Keratinocyte (primary cell): Measurements from ENCODE around the gene PAX7. TPM values are rescaled to one million over a fixed set of nuclear protein-coding genes. Genes with fewer than 3 reads are reported as not detected.

ENCODE experiments used
- DNase-seq: peaks from one replicate; pipeline ENCODE4 v3.0.0-alpha.2; 2011; ENCODE audit warnings: low read depth, missing footprints, low spot score
- FAIRE-seq: peaks from 2 replicates; lab custom pipeline; 2011; peaks lifted over from hg19 to GRCh38; lab: Jason Lieb, UNC
- H2AFZ ChIP-seq: 2 replicates; pipeline ENCODE4 v1.6.0; 2012; ENCODE audit warnings: low read length, control low read depth, inconsistent platforms; ENCODE audit not compliant: control insufficient read depth
- H3K27ac ChIP-seq: 2 replicates; pipeline ENCODE4 v1.5.1; 2011; ENCODE audit warnings: low read length; ENCODE audit not compliant: control insufficient read depth, insufficient read depth
- H3K27me3 ChIP-seq: 3 replicates; pipeline ENCODE4 v1.6.0; 2011; ENCODE audit warnings: low read length; ENCODE audit not compliant: control insufficient read depth, insufficient read depth; ENCODE audit errors: extremely low read depth
- H3K36me3 ChIP-seq, 2 experiments: 2 replicates in 1 of 2; 3 replicates in 1 of 2; pipeline ENCODE4 v1.5.1; 2011; ENCODE audit warnings: low read length in 2 of 2, mild to moderate bottlenecking in 1 of 2; ENCODE audit not compliant: control insufficient read depth in 2 of 2, insufficient read depth in 2 of 2; ENCODE audit errors: extremely low read depth in 1 of 2
- H3K4me1 ChIP-seq: 3 replicates; pipeline ENCODE4 v1.5.1; 2011; ENCODE audit warnings: low read length; ENCODE audit not compliant: control insufficient read depth, insufficient read depth; ENCODE audit errors: extremely low read depth
- H3K4me2 ChIP-seq: 3 replicates; pipeline ENCODE4 v1.6.0; 2011; ENCODE audit warnings: low read depth, low read length; ENCODE audit not compliant: control insufficient read depth, insufficient read depth; ENCODE audit errors: extremely low read depth
- H3K4me3 ChIP-seq, 3 experiments: fragments of 200-600 bp in 1 of 3; sonication (generic) in 1 of 3; 2 replicates in 2 of 3; 3 replicates in 1 of 3; pipeline ENCODE4 v1.5.1; 2011 to 2016; ENCODE audit warnings: low read length in 3 of 3, mild to moderate bottlenecking in 3 of 3, control low read depth in 2 of 3, inconsistent platforms in 1 of 3, low read depth in 1 of 3, mixed read lengths in 1 of 3, mixed run types in 1 of 3, moderate library complexity in 1 of 3; ENCODE audit not compliant: control insufficient read depth in 2 of 3, insufficient read depth in 2 of 3; ENCODE audit errors: extremely low read depth in 1 of 3
- H3K79me2 ChIP-seq: 2 replicates; pipeline ENCODE4 v1.6.0; 2012; ENCODE audit warnings: low read length; ENCODE audit not compliant: control insufficient read depth, insufficient read depth
- H3K9ac ChIP-seq: 3 replicates; pipeline ENCODE4 v1.6.0; 2011; ENCODE audit warnings: low read length; ENCODE audit not compliant: control insufficient read depth, insufficient read depth; ENCODE audit errors: extremely low read depth
- H3K9me1 ChIP-seq: 3 replicates; pipeline ENCODE4 v1.6.0; 2011; ENCODE audit warnings: low read length; ENCODE audit not compliant: control insufficient read depth, insufficient read depth; ENCODE audit errors: extremely low read depth
- H3K9me3 ChIP-seq: 2 replicates; pipeline ENCODE4 v1.5.1; 2012; ENCODE audit warnings: low read depth, low read length; ENCODE audit not compliant: control insufficient read depth
- H4K20me1 ChIP-seq: 3 replicates; pipeline ENCODE4 v1.6.0; 2011; ENCODE audit warnings: low read length; ENCODE audit not compliant: control insufficient read depth, insufficient read depth; ENCODE audit errors: extremely low read depth
- CTCF ChIP-seq, 3 experiments: IDR thresholded peaks in 1 of 3; conservative IDR thresholded peaks in 1 of 3; optimal IDR thresholded peaks in 1 of 3; 2 replicates in 2 of 3; 3 replicates in 1 of 3; pipeline versions ENCODE3 to v1.5.1; 2011; ENCODE audit warnings: low read length in 3 of 3, mild to moderate bottlenecking in 3 of 3, moderate library complexity in 2 of 3, control low read depth in 1 of 3, inconsistent platforms in 1 of 3; ENCODE audit not compliant: insufficient read depth in 2 of 3; ENCODE audit errors: extremely low read depth in 1 of 3
- EZH2 ChIP-seq: IDR thresholded peaks from one replicate; pipeline ENCODE4 v1.6.1; 2012; ENCODE audit warnings: inconsistent platforms, mild to moderate bottlenecking, low read length, moderate library complexity
- dilution Hi-C: fragments of 300-500 bp; cut with MboI; formaldehyde crosslinking; loops from one replicate; pipeline ENCODE4 v1.7.0; 2020; ENCODE audit warnings: low sequenced_read_pairs; ENCODE audit not compliant: extremely low pct_ligation_motif_present
- polyA plus RNA-seq, 5 experiments: library from polyadenylated mRNA; depleted of rRNA in 3 of 5; stranded (reverse) in 3 of 5; stranded (forward) in 1 of 5; unstranded in 1 of 5; fragments of >200 nt; gene quantifications; 1 replicate in 1 of 5; 2 replicates in 3 of 5; 3 replicates in 1 of 5; pipeline versions ENCODE4 v1.2.1 to v1.2.3, GENCODE V29; 2011 to 2012; ENCODE audit warnings: missing spikeins in 2 of 5, low read depth in 1 of 5, low replicate concordance in 1 of 5

Gene PAX7
- polyA plus RNA-seq, 1 donor (not counting 4 experiments of a cell fraction or from before 2014, with no cell fraction given) = not detected

- FAIRE-seq (no peak), DNase-seq (no peak)
- dilution Hi-C loops = no loop called here
- Histone ChIP-seq H3K9ac (no peak overlapping the region), H3K9me1 (no peaks in the 10 kb centered on the region), H2AFZ (no peak overlapping the region), H3K4me3 (no peak overlapping the region), H3K27me3 (peaks cover 100% of the 10 kb centered on the region), H3K79me2 (no peaks in the 10 kb centered on the region), H3K4me1 (peaks cover 9% of the 10 kb centered on the region), H3K36me3 (no peaks in the 10 kb centered on the region), H4K20me1 (no peaks in the 10 kb centered on the region), H3K4me2 (no peak overlapping the region), H3K27ac (no peak overlapping the region), H3K9me3 (no peaks in the 10 kb centered on the region)
- TF ChIP-seq EZH2 (peak; percentile 40), CTCF (optimal IDR thresholded peaks at IDR 0.05 in 1 of 3, IDR thresholded peaks at IDR 0.05 in 1 of 3, conservative IDR thresholded peaks at IDR 0.05 in 1 of 3; ENCODE audit: extremely low read depth in 1 of 3, insufficient read depth in 2 of 3, low read length in 3 of 3) (no peak)
Measured at GRCh38 chr1:18633422-18634155, 2.9 kb downstream of the PAX7 start.

- FAIRE-seq = no peak
- peaks cover 100% of the 10 kb centered on the region for H3K27me3 ChIP-seq
Measured at GRCh38 chr1:18634276-18634675, 3.6 kb downstream of the PAX7 start.

More at GRCh38 chr1:18634276-18634675, 3.6 kb downstream of the PAX7 start:
- peaks cover 9% of the 10 kb centered on the region for H3K4me1 ChIP-seq
- H3K4me3 ChIP-seq = no peak overlapping the region
- TF ChIP-seq CTCF (optimal IDR thresholded peaks at IDR 0.05 in 1 of 3, IDR thresholded peaks at IDR 0.05 in 1 of 3, conservative IDR thresholded peaks at IDR 0.05 in 1 of 3; ENCODE audit: extremely low read depth in 1 of 3, insufficient read depth in 2 of 3, low read length in 3 of 3) = no peak
- peak; percentile 30 for TF ChIP-seq EZH2
- no peaks in the 10 kb centered on the region for H3K9me3 ChIP-seq
- H3K4me2 ChIP-seq = no peak overlapping the region
- no peaks in the 10 kb centered on the region for H4K20me1 ChIP-seq
- H3K79me2 ChIP-seq = no peaks in the 10 kb centered on the region
- no peaks in the 10 kb centered on the region for H3K36me3 ChIP-seq
- no peak for DNase-seq
- dilution Hi-C loops = no loop called here
- no peak overlapping the region for H3K9ac ChIP-seq
- H3K27ac ChIP-seq = no peak overlapping the region
- no peak overlapping the region for H2AFZ ChIP-seq
- no peaks in the 10 kb centered on the region for H3K9me1 ChIP-seq
